LoVo (cell line): Measurements from ENCODE around the gene RHOBTB1.
"Not testable (repeated sequence)": the region's sequence is repeated elsewhere in the genome, so short reads cannot be mapped to it uniquely, and the experiment has no call there.

Source experiments
- DNase-seq: peaks from one replicate; pipeline ENCODE4 v3.0.0-alpha.2; 2016; ENCODE audit warnings: low spot score

Gene RHOBTB1

GRCh38 chr10:60944058-60944909, at the start of gene RHOBTB1:
Gene RHOBTB1 (minus strand): TSS chr10:60944185. CDS start chr10:60911542, 32,643 bp downstream.
- peak; percentile 59 for DNase-seq

GRCh38 chr10:60992636-60993035, 48.7 kb upstream of the RHOBTB1 start:
- no peak for DNase-seq

GRCh38 chr10:60990663-60991062, 46.7 kb upstream of the RHOBTB1 start:
- no peak for DNase-seq

GRCh38 chr10:60989400-60989876, 45.5 kb upstream of the RHOBTB1 start:
- DNase-seq = peak; percentile 53

DNA sequence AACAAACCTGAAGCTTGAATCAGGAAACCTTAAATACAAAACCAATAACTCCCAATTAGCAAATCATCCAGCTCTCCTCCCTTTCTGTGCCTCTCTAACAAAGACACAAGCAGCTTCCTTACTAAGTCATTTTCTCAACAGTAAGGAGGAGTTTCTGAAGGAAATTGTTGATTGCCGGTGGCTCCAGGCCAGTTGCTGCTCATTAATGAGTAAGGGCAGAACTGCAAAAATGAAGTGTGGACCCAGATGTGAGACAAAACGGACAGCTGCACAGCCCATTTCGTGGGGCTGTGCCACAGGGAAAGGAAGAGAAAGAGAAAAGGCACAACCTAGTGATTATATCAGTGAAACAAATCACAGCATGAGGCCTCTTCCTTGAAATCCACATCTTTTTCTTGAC, 42.8 kb upstream of the RHOBTB1 start:
- DNase-seq = no peak

DNA sequence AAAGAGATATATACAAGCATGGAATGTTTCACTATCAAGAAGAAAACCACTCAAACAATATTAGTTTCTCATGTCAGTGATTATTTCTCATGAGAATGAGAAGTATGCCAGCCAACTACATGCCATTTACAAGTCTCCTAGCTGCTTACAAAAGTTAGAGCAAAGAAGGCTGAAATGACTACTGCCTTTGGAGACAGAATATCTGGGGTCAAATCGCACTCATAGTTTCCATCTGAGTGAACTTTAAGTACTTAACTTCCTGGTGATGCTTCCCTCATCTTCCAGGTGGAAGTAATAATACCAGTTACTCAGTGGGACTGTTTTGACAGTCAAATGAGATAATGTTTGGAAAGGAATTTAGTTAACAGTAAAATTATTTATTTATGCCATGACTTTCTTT, 42.0 kb upstream of the RHOBTB1 start:
- DNase-seq = no peak

DNA sequence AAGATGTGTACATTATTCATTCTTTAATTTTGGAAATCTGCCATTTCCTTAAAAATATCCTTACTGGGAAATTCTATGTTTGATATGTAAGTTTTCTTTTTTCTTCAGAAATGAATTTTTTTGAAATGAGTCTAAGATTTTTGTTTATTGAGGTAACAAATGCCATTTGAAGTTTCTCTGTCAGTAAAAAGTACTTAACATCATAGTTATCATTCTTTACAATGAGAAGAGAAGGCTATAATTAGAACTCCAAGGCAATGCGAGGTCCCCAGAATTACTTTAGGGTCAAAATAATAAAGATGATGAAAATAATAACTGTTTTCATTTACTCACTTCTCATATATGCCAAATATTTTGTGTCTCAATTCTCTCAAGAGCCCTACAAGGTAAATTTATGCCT, 37.0 kb upstream of the RHOBTB1 start:
- no peak for DNase-seq

GRCh38 chr10:60979667-60980104, 35.7 kb upstream of the RHOBTB1 start:
- DNase-seq = no peak

GRCh38 chr10:60978287-60979115, 34.5 kb upstream of the RHOBTB1 start:
- DNase-seq = peak; percentile 76

- DNase-seq = no peak
Observed at GRCh38 chr10:60977161-60978122, 33.5 kb upstream of the RHOBTB1 start.

GRCh38 chr10:60976687-60977086, 32.7 kb upstream of the RHOBTB1 start:
- no peak for DNase-seq

GRCh38 chr10:60975716-60976115, 31.7 kb upstream of the RHOBTB1 start:
- DNase-seq = no peak

GRCh38 chr10:60974463-60975149, 30.6 kb upstream of the RHOBTB1 start:
- DNase-seq = peak; percentile 19

DNA sequence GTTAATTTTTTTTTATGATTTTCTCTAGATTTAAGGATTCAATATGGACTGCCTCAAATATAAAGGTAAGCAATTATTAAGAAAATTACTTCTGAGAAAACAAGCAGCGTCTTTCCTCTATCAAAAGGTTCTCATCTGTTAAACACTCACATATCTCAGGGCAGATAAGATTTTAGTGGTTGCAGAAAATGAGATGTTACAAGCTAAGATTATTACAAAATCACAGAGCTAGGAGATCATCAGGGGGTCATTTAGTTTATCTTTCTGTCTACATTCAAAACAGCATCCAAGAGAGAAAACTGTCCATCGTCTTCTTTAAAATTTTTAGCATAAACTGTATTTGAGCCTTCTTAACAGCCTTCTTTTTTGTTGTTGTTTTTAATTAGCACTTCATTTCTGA, 29.1 kb upstream of the RHOBTB1 start:
- DNase-seq = no peak

DNA sequence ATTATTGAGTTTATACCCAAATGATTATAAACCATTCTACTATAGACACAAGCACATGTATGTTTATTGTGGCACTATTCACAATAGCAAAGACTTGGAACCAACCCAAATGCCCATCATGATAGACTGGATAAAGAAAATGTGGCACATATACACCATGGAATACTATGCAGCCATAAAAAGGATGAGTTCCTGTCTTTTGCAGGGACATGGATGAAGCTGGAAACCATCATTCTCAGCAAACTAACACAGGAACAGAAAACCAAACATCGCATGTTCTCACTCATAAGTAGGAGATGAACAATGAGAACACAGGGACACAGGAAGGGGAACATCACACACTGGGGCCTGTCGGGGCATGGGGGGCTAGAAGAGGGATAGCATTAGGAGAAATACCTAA, 28.2 kb upstream of the RHOBTB1 start:
- not testable (repeated sequence) for DNase-seq

DNA sequence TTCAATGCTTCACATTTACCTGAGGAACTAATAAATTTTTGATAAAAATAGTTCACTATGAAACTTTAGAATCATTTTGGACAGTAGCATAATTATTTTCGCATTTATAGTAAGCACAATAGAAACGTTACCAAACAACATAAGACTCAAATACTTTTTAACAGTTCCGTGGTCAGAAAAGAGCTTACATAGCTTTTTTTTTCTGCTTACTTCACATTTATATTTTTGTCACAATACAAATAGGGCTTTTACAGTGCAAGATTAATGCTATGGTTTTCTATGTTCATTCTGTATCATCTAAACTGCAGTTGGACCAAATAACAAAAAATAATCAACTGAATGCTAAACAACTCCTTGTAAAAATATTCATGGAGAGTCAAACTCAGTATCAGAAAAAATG, 26.5 kb upstream of the RHOBTB1 start:
- DNase-seq = no peak

- DNase-seq = no peak
Observed at GRCh38 chr10:60968504-60968903, 24.5 kb upstream of the RHOBTB1 start.

GRCh38 chr10:60967854-60968484, 24.0 kb upstream of the RHOBTB1 start:
- no peak for DNase-seq

GRCh38 chr10:60967260-60967659, 23.3 kb upstream of the RHOBTB1 start:
- no peak for DNase-seq

- DNase-seq = no peak
Observed at GRCh38 chr10:60965696-60966095, 21.7 kb upstream of the RHOBTB1 start.
